Stimulated activated naive CD4-positive, alpha-beta T cell (primary cell): ENCODE results near the gene ACTN3.
"Not testable (repeated sequence)": the region's sequence is repeated elsewhere in the genome, so short reads cannot be mapped to it uniquely, and the experiment has no call there.

Experiments used
- DNase-seq, 6 experiments: peaks; one replicate each; lab custom pipeline; 2025; lab: John Stamatoyannopoulos, UW

The ACTN3 gene

DNA sequence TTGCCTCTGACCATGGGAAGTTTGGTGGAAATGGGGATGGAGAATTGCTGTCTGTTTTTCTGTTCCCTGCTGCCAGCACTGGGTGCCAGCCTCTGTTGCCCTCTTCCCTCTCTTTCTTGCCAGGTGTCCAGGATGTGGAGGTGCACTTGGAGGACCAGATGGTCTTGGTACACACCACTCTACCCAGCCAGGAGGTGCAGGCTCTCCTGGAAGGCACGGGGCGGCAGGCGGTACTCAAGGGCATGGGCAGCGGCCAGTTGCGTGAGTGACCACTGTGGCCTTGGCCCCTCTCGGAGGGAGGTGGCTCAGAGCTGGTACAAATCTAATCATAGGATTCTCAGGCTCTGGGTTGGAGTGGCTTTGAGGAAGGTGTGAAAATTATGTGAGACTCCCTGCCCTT is 52.3 kb downstream of the ACTN3 start:
- no peak for DNase-seq

GRCh38 chr11:66600219-66600618 is 53.5 kb downstream of the ACTN3 start:
- DNase-seq = no peak

GRCh38 chr11:66600631-66601233 is 54.0 kb downstream of the ACTN3 start:
- no peak for DNase-seq

GRCh38 chr11:66603072-66603471 is 56.4 kb downstream of the ACTN3 start:
- no peak for DNase-seq

DNA sequence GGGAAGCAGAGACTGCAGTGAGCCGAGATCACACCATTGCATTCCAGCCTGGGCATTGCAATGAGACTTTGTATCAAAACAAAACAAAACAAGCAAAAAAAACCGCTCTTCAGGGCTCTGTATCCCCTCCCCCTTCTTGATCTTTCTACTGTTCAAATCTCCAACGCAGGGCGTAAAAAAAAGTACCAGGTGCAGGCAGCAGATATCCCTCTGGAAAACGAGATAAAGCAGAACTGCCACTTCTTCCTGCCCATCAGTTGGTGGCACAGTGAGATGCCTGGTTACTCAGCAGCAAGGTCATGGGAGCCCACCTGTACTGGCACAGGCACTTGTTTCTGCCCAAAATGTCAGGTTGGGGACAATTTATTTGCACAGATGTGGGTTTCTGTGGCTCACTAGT is 57.5 kb downstream of the ACTN3 start:
- DNase-seq = no peak

- DNase-seq = not testable (repeated sequence)
Observed at GRCh38 chr11:66606608-66607007, 59.9 kb downstream of the ACTN3 start.

- DNase-seq = no peak
Observed at GRCh38 chr11:66607126-66607834, 60.6 kb downstream of the ACTN3 start.

- no peak for DNase-seq
Observed at GRCh38 chr11:66609721-66610617, 63.3 kb downstream of the ACTN3 start.

DNA sequence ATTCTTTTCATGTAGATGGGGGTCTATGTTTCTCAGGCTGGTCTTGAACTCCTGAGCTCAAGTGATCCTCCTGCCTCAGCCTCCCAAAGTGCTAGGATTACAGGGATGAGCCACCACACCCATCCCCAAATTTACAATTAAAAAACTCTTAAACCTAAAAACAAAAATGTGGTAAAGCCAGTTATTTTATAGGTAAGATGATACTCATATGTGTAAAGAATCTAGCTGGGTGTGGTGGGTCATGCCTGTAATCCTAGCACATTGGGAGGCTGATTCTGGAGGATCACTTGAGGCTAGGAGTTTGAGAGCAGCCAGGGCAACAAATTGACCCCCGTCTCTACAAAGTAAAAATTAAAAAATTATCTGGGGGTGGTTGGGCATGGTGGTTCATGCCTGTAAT is 65.8 kb downstream of the ACTN3 start:
- DNase-seq = no peak
